GM19238 (cell line): Measurements from ENCODE around the gene PIK3C2G.
"Not testable (repeated sequence)": the region's sequence is repeated elsewhere in the genome, so short reads cannot be mapped to it uniquely, and the experiment has no call there.

Experiments used
- DNase-seq: peaks from one replicate; pipeline ENCODE4 v3.0.0; 2011; ENCODE audit warnings: low spot score; ENCODE audit not compliant: insufficient read length

Gene PIK3C2G

GRCh38 chr12:18631339-18631738, 370.0 kb downstream of the PIK3C2G start:
- no peak for DNase-seq

- no peak for DNase-seq
Measured at GRCh38 chr12:18632848-18633247, 371.5 kb downstream of the PIK3C2G start.

GRCh38 chr12:18634382-18634781, 373.1 kb downstream of the PIK3C2G start:
- DNase-seq: no peak

GRCh38 chr12:18640321-18640955, 379.1 kb downstream of the PIK3C2G start:
- DNase-seq: no peak

GRCh38 chr12:18643681-18644080, 382.4 kb downstream of the PIK3C2G start:
- no peak for DNase-seq

GRCh38 chr12:18644564-18644963, 383.2 kb downstream of the PIK3C2G start:
- DNase-seq: no peak

- DNase-seq: no peak
Measured at GRCh38 chr12:18646286-18646890, 385.1 kb downstream of the PIK3C2G start.

GRCh38 chr12:18651525-18651924, 390.2 kb downstream of the PIK3C2G start:
- no peak for DNase-seq

- no peak for DNase-seq
Measured at GRCh38 chr12:18652596-18652995, 391.3 kb downstream of the PIK3C2G start.

- DNase-seq: no peak
Measured at GRCh38 chr12:18653465-18653864, 392.1 kb downstream of the PIK3C2G start.

GRCh38 chr12:18655351-18655750, 394.0 kb downstream of the PIK3C2G start:
- no peak for DNase-seq

GRCh38 chr12:18658179-18658578, 396.9 kb downstream of the PIK3C2G start:
- DNase-seq: no peak

GRCh38 chr12:18658829-18659228, 397.5 kb downstream of the PIK3C2G start:
- DNase-seq: no peak

- no peak for DNase-seq
Measured at GRCh38 chr12:18676141-18676540, 414.8 kb downstream of the PIK3C2G start.

GRCh38 chr12:18676996-18677588, 415.8 kb downstream of the PIK3C2G start:
- DNase-seq: no peak

GRCh38 chr12:18681818-18682217, 420.5 kb downstream of the PIK3C2G start:
- no peak for DNase-seq

- DNase-seq: no peak
Measured at GRCh38 chr12:18683327-18684013, 422.2 kb downstream of the PIK3C2G start.

GRCh38 chr12:18684430-18684829, 423.1 kb downstream of the PIK3C2G start:
- DNase-seq: no peak

GRCh38 chr12:18689771-18690170, 428.5 kb downstream of the PIK3C2G start:
- DNase-seq: no peak

GRCh38 chr12:18690653-18691052, 429.3 kb downstream of the PIK3C2G start:
- DNase-seq: no peak

GRCh38 chr12:18693986-18694385, 432.7 kb downstream of the PIK3C2G start:
- DNase-seq: not testable (repeated sequence)

GRCh38 chr12:18696971-18697602, 435.8 kb downstream of the PIK3C2G start:
- no peak for DNase-seq
